Hepatocyte (in vitro differentiated cells): Measurements from ENCODE around the gene STK39. TPM values are rescaled to one million over a fixed set of nuclear protein-coding genes. Genes with fewer than 3 reads are reported as not detected.

ENCODE experiments used
- DNase-seq: peaks from one replicate; pipeline ENCODE4 v3.0.0-alpha.2; 2016; ENCODE audit warnings: low spot score
- H2AFZ ChIP-seq: fragments of 200-600 bp; sonication (generic); 2 replicates; pipeline ENCODE4 v1.6.0; 2016; ENCODE audit warnings: antibody characterized with exemption, mild to moderate bottlenecking
- H3K27ac ChIP-seq: fragments of 200-600 bp; sonication (generic); 2 replicates; pipeline ENCODE4 v1.5.1; 2016; ENCODE audit warnings: mild to moderate bottlenecking
- H3K27me3 ChIP-seq: fragments of 200-600 bp; sonication (generic); 2 replicates; pipeline ENCODE4 v1.6.1; 2016
- H3K36me3 ChIP-seq: fragments of 200-600 bp; sonication (generic); replicated peaks from 2 replicates; pipeline ENCODE4 v1.5.1; 2016; ENCODE audit warnings: low read depth; ENCODE audit not compliant: insufficient read depth
- H3K4me1 ChIP-seq: fragments of 200-600 bp; sonication (generic); 2 replicates; pipeline ENCODE4 v1.5.1; 2016; ENCODE audit warnings: mild to moderate bottlenecking, moderate library complexity; ENCODE audit not compliant: insufficient read depth
- H3K4me2 ChIP-seq: fragments of 200-600 bp; sonication (generic); 2 replicates; pipeline ENCODE4 v1.6.0; 2016
- H3K4me3 ChIP-seq: fragments of 200-600 bp; sonication (generic); 2 replicates; pipeline ENCODE4 v1.5.1; 2016; ENCODE audit warnings: mild to moderate bottlenecking
- H3K79me2 ChIP-seq: fragments of 200-600 bp; sonication (generic); 2 replicates; pipeline ENCODE4 v1.6.0; 2017; ENCODE audit warnings: mild to moderate bottlenecking
- H3K9me2 ChIP-seq: fragments of 200-600 bp; sonication (generic); replicated peaks from 2 replicates; pipeline ENCODE4 v1.6.0; 2017; ENCODE audit warnings: mild to moderate bottlenecking; ENCODE audit not compliant: insufficient read depth
- H3K9me3 ChIP-seq: fragments of 200-600 bp; sonication (generic); 2 replicates; pipeline ENCODE4 v1.5.1; 2016; ENCODE audit warnings: low read depth, mild to moderate bottlenecking
- H4K20me1 ChIP-seq: fragments of 200-600 bp; sonication (generic); 2 replicates; pipeline ENCODE4 v1.6.0; 2016; ENCODE audit warnings: mild to moderate bottlenecking; ENCODE audit not compliant: insufficient read depth, poor library complexity, severe bottlenecking
- CTCF ChIP-seq: fragments of 200-600 bp; sonication (generic); IDR thresholded peaks from 2 replicates; pipeline ENCODE4 v1.5.1; 2016; ENCODE audit warnings: antibody characterized with exemption, mild to moderate bottlenecking; ENCODE audit not compliant: poor library complexity
- EZH2 ChIP-seq: fragments of 200-600 bp; sonication (generic); IDR thresholded peaks from 2 replicates; pipeline ENCODE4 v1.6.1; 2016; ENCODE audit warnings: antibody characterized with exemption, mild to moderate bottlenecking, borderline replicate concordance
- EZH2phosphoT487 ChIP-seq: fragments of 200-600 bp; sonication (generic); IDR thresholded peaks from one replicate; pipeline ENCODE4 v1.6.1; 2018; ENCODE audit warnings: antibody characterized with exemption, mild to moderate bottlenecking, low read depth, moderate library complexity; ENCODE audit not compliant: unreplicated experiment, severe bottlenecking
- WGBS: methylation state at CpG from one replicate; pipeline ENCODE4 v1.1.6; 2016; ENCODE audit warnings: low lambda C conversion rate; ENCODE audit errors: missing lambda C conversion rate; 5-methylcytosine and 5-hydroxymethylcytosine counted together
- polyA plus RNA-seq: library from polyadenylated mRNA; unstranded; fragments of >200 nt; fragmentation: Nextera tagmentation; extraction: Ambion mirVana; gene quantifications from 2 replicates; pipeline ENCODE4 v1.2.1, GENCODE V29; 2016
- total RNA-seq: library from RNA; depleted of rRNA; stranded (reverse); fragments of >200 nt; gene quantifications from 2 replicates; pipeline ENCODE4 v1.2.3, GENCODE V29; 2014

Gene STK39
- total and polyA plus RNA-seq, 2 experiments from 2014 or later: 26.9 to 39.4 TPM

DNA sequence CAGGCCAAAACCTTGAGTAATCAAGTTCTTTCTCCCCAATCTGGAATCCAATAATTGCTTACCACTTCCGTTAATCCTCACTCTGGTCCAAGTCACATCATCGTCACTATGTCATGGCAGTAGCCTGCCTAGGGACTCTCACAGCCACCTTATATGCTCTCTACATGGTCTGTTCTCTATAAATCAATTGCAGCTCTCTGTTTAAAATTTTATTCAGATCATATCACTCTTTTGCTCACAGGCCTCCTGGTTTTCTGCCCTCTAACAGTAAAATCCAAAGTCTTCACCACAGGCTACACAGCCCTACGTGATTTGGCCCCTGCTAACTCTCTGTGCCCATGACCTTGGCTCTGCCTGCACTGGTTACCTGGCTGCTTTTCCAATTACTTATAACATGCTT, 188.7 kb downstream of the STK39 start:
- no peak for DNase-seq
- Histone ChIP-seq H3K79me2 (no peaks in the 10 kb centered on the region), H3K9me3 (no peaks in the 10 kb centered on the region), H3K36me3 (no peaks in the 10 kb centered on the region), H2AFZ (no peak overlapping the region), H3K4me1 (no peaks in the 10 kb centered on the region), H3K4me2 (no peak overlapping the region), H3K27me3 (no peaks in the 10 kb centered on the region), H3K4me3 (no peak overlapping the region), H4K20me1 (no peaks in the 10 kb centered on the region), H3K27ac (no peak overlapping the region), H3K9me2 (no peaks in the 10 kb centered on the region)
- TF ChIP-seq EZH2: no peak
- no peak for TF ChIP-seq EZH2phosphoT487
- 99% methylated on average over 3 of the region's 3 CpGs for whole genome bisulfite sequencing

- H3K9me2 ChIP-seq: no peaks in the 10 kb centered on the region
- H3K27ac ChIP-seq: no peak overlapping the region
- no peak overlapping the region for H3K4me3 ChIP-seq
- no peak overlapping the region for H2AFZ ChIP-seq
- 76% methylated on average over 9 of the region's 9 CpGs for WGBS
- no peak overlapping the region for H3K4me2 ChIP-seq
- no peaks in the 10 kb centered on the region for H3K4me1 ChIP-seq
- H3K27me3 ChIP-seq: no peaks in the 10 kb centered on the region
- H3K79me2 ChIP-seq: no peaks in the 10 kb centered on the region
- TF ChIP-seq CTCF: no peak
- TF ChIP-seq EZH2phosphoT487: no peak
- TF ChIP-seq EZH2: no peak
- no peaks in the 10 kb centered on the region for H3K36me3 ChIP-seq
- no peaks in the 10 kb centered on the region for H4K20me1 ChIP-seq
- H3K9me3 ChIP-seq: no peaks in the 10 kb centered on the region
- no peak for DNase-seq
Measured at GRCh38 chr2:168056242-168056787, 191.1 kb downstream of the STK39 start.

DNA sequence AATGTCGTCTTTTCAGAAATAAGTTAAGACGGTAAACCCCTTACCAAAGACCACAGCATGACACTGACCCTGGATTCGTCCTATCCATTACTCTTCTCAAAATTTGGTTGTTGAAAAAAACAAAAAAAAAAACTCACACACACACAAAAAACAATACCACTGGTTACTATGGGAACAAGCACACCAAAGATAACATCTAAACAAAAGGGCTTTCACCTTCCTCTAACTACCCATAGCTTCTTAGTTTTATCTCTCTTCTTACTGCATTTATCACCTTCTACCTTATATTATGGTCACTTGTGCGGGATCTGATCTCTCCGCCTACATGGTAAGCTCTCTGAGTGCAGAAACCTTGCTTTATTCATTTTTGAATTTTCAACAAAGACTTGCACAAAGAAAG, 192.7 kb downstream of the STK39 start:
- Histone ChIP-seq H2AFZ (no peak overlapping the region), H3K9me2 (no peaks in the 10 kb centered on the region), H3K4me2 (no peak overlapping the region), H4K20me1 (no peaks in the 10 kb centered on the region), H3K36me3 (no peaks in the 10 kb centered on the region), H3K27me3 (no peaks in the 10 kb centered on the region), H3K9me3 (no peaks in the 10 kb centered on the region), H3K27ac (no peak overlapping the region), H3K4me3 (no peak overlapping the region), H3K4me1 (no peaks in the 10 kb centered on the region), H3K79me2 (no peaks in the 10 kb centered on the region)
- 84% methylated on average over 5 of the region's 5 CpGs for WGBS
- DNase-seq: no peak
- no peak for TF ChIP-seq EZH2phosphoT487

- no peak overlapping the region for H3K27ac ChIP-seq
- DNase-seq: no peak
- H3K36me3 ChIP-seq: no peaks in the 10 kb centered on the region
- H4K20me1 ChIP-seq: no peaks in the 10 kb centered on the region
- TF ChIP-seq EZH2phosphoT487 (no peak), EZH2 (no peak), CTCF (no peak)
- no peaks in the 10 kb centered on the region for H3K27me3 ChIP-seq
- no peak overlapping the region for H2AFZ ChIP-seq
- no peak overlapping the region for H3K4me2 ChIP-seq
- H3K4me1 ChIP-seq: no peaks in the 10 kb centered on the region
- H3K9me2 ChIP-seq: no peaks in the 10 kb centered on the region
- H3K9me3 ChIP-seq: no peaks in the 10 kb centered on the region
- H3K4me3 ChIP-seq: no peak overlapping the region
- H3K79me2 ChIP-seq: no peaks in the 10 kb centered on the region
- WGBS: 83% methylated on average over 3 of the region's 3 CpGs
Measured at GRCh38 chr2:168053676-168054075, 193.7 kb downstream of the STK39 start.
